ENCODE results near the gene DTD2.
"Not testable (repeated sequence)": the region's sequence is repeated elsewhere in the genome, so short reads cannot be mapped to it uniquely, and the experiment has no call there.

Gene DTD2

GRCh38 chr14:31456841-31457664 lies at the start of gene DTD2:
Gene DTD2 (minus strand): TSS chr14:31457506. CDS start chr14:31457393, 113 bp downstream.
- DNase-seq (ENCODE audit: low read depth in 2 of 2, low spot score in 1 of 2): peak; percentile 85 to 87

GRCh38 chr14:31505411-31505810 lies 48.1 kb upstream of the DTD2 start:
- no peak for DNase-seq (ENCODE audit: low read depth in 2 of 2, low spot score in 1 of 2)

GRCh38 chr14:31501870-31502269 lies 44.6 kb upstream of the DTD2 start:
- no peak for DNase-seq (ENCODE audit: low read depth in 2 of 2, low spot score in 1 of 2)

GRCh38 chr14:31492759-31493498 lies 35.6 kb upstream of the DTD2 start:
- DNase-seq (ENCODE audit: low read depth in 2 of 2, low spot score in 1 of 2): no peak

- no peak for DNase-seq (ENCODE audit: low read depth in 2 of 2, low spot score in 1 of 2)
Measured at GRCh38 chr14:31489691-31490090, 32.4 kb upstream of the DTD2 start.

- no peak for DNase-seq (ENCODE audit: low read depth in 2 of 2, low spot score in 1 of 2)
Measured at GRCh38 chr14:31487886-31488285, 30.6 kb upstream of the DTD2 start, which contains the start of gene GPR33. Gene GPR33 (minus strand): TSS chr14:31488039. CDS start chr14:31483965, 4,074 bp downstream.

- DNase-seq (ENCODE audit: low read depth in 2 of 2, low spot score in 1 of 2): no peak
Measured at GRCh38 chr14:31486764-31487163, 29.5 kb upstream of the DTD2 start.

GRCh38 chr14:31484754-31485153 lies 27.4 kb upstream of the DTD2 start:
- no peak for DNase-seq (ENCODE audit: low read depth in 2 of 2, low spot score in 1 of 2)

- no peak for DNase-seq (ENCODE audit: low read depth in 2 of 2, low spot score in 1 of 2)
Measured at GRCh38 chr14:31480156-31480555, 22.9 kb upstream of the DTD2 start.

- DNase-seq (ENCODE audit: low read depth in 2 of 2, low spot score in 1 of 2): no peak
Measured at GRCh38 chr14:31479027-31479426, 21.7 kb upstream of the DTD2 start.

- no peak for DNase-seq (ENCODE audit: low read depth in 2 of 2, low spot score in 1 of 2)
Measured at GRCh38 chr14:31477248-31477647, 19.9 kb upstream of the DTD2 start.

- DNase-seq (ENCODE audit: low read depth in 2 of 2, low spot score in 1 of 2): no peak
Measured at GRCh38 chr14:31476131-31476866, 19.0 kb upstream of the DTD2 start.

- DNase-seq (ENCODE audit: low read depth in 2 of 2, low spot score in 1 of 2): no peak
Measured at GRCh38 chr14:31466554-31466953, 9.2 kb upstream of the DTD2 start.

GRCh38 chr14:31465111-31465510 lies 7.8 kb upstream of the DTD2 start:
- no peak for DNase-seq (ENCODE audit: low read depth in 2 of 2, low spot score in 1 of 2)

GRCh38 chr14:31462450-31462849 lies 5.1 kb upstream of the DTD2 start:
- not testable (repeated sequence) for DNase-seq (ENCODE audit: low read depth in 2 of 2, low spot score in 1 of 2)

GRCh38 chr14:31461545-31461944 lies 4.2 kb upstream of the DTD2 start:
- DNase-seq (ENCODE audit: low read depth in 2 of 2, low spot score in 1 of 2): no peak

GRCh38 chr14:31457665-31458659 lies 656 bp upstream of the DTD2 start:
- no peak for DNase-seq (ENCODE audit: low read depth in 2 of 2, low spot score in 1 of 2)

GRCh38 chr14:31449971-31450610 lies 7.2 kb downstream of the DTD2 start:
- DNase-seq (ENCODE audit: low read depth in 2 of 2, low spot score in 1 of 2): no peak

- DNase-seq (ENCODE audit: low read depth in 2 of 2, low spot score in 1 of 2): no peak
Measured at GRCh38 chr14:31449136-31449535, 8.2 kb downstream of the DTD2 start.

GRCh38 chr14:31445703-31446102 lies 11.6 kb downstream of the DTD2 start:
- no peak for DNase-seq (ENCODE audit: low read depth in 2 of 2, low spot score in 1 of 2)

Measured in stimulated activated CD8-positive, alpha-beta memory T cell treated with anti-CD3 and anti-CD28 coated beads, Interleukin-4, amount 100 ng/mL, for 1 hour (primary cell).